H9 (cell line): ENCODE data around the gene PDCD2. TPM values are rescaled to one million over a fixed set of nuclear protein-coding genes. Genes with fewer than 3 reads are reported as not detected.

Experiments
- DNase-seq: peaks from one replicate; pipeline ENCODE4 v3.0.0-alpha.2; 2017
- H2AFZ ChIP-seq: one replicate; pipeline ENCODE4 v1.6.1; 2013; ENCODE audit warnings: mild to moderate bottlenecking, low read length, control low read depth, moderate library complexity
- H2AK5ac ChIP-seq: 2 replicates; pipeline ENCODE4 v1.6.1; 2013; ENCODE audit warnings: low read length, control low read depth, mixed read lengths; ENCODE audit not compliant: insufficient read length
- H2BK120ac ChIP-seq: one replicate; pipeline ENCODE4 v1.6.1; 2013; ENCODE audit warnings: low read depth, mild to moderate bottlenecking, low read length, control low read depth, inconsistent platforms; ENCODE audit not compliant: poor library complexity, severe bottlenecking
- H2BK12ac ChIP-seq: 2 replicates; pipeline ENCODE4 v1.6.1; 2013; ENCODE audit warnings: low read length, control low read depth, mixed read lengths, low read depth; ENCODE audit not compliant: insufficient read length
- H2BK15ac ChIP-seq: 2 replicates; pipeline ENCODE4 v1.6.1; 2013; ENCODE audit warnings: low read depth, low read length, control low read depth
- H2BK20ac ChIP-seq: one replicate; pipeline ENCODE4 v1.6.1; 2013; ENCODE audit warnings: low read depth, mild to moderate bottlenecking, low read length, control low read depth, inconsistent platforms; ENCODE audit not compliant: poor library complexity, severe bottlenecking
- H2BK5ac ChIP-seq: 2 replicates; pipeline ENCODE4 v1.6.1; 2013; ENCODE audit warnings: low read length, control low read depth, mixed read lengths; ENCODE audit not compliant: insufficient read length
- H3K14ac ChIP-seq: 2 replicates; pipeline ENCODE4 v1.6.1; 2013; ENCODE audit warnings: low read length, control low read depth; ENCODE audit not compliant: insufficient read depth
- H3K18ac ChIP-seq: 2 replicates; pipeline ENCODE4 v1.6.1; 2013; ENCODE audit warnings: low read depth, mild to moderate bottlenecking, mixed read lengths, low read length, control low read depth; ENCODE audit not compliant: insufficient read length
- H3K23ac ChIP-seq: 2 replicates; pipeline ENCODE4 v1.6.1; 2013; ENCODE audit warnings: low read length, control low read depth, mixed read lengths, low read depth; ENCODE audit not compliant: insufficient read length
- H3K23me2 ChIP-seq: 2 replicates; pipeline ENCODE4 v1.6.1; 2013; ENCODE audit warnings: low read depth, mild to moderate bottlenecking, mixed read lengths, low read length, control low read depth; ENCODE audit not compliant: insufficient read length, poor library complexity, severe bottlenecking
- H3K27ac ChIP-seq: 2 replicates; pipeline ENCODE4 v1.5.1; 2013; ENCODE audit warnings: low read length, control low read depth, mixed read lengths, low read depth; ENCODE audit not compliant: insufficient read length
- H3K27me3 ChIP-seq: 2 replicates; pipeline ENCODE4 v1.6.1; 2013; ENCODE audit warnings: low read length, control low read depth, inconsistent platforms; ENCODE audit not compliant: insufficient read depth
- H3K4ac ChIP-seq: 2 replicates; pipeline ENCODE4 v1.6.1; 2013; ENCODE audit warnings: low read depth, mild to moderate bottlenecking, control low read depth, inconsistent platforms, low read length, moderate library complexity
- H3K4me1 ChIP-seq: 2 replicates; pipeline ENCODE4 v1.6.1; 2013; ENCODE audit warnings: low read length, control low read depth, inconsistent platforms; ENCODE audit not compliant: insufficient read depth
- H3K4me2 ChIP-seq: 2 replicates; pipeline ENCODE4 v1.6.1; 2013; ENCODE audit warnings: low read length, control low read depth, mixed read lengths; ENCODE audit not compliant: insufficient read length, insufficient read depth
- H3K56ac ChIP-seq: 2 replicates; pipeline ENCODE4 v1.6.1; 2013; ENCODE audit warnings: low read depth, mild to moderate bottlenecking, mixed read lengths, low read length, control low read depth; ENCODE audit not compliant: insufficient read length
- H3K79me1 ChIP-seq: 2 replicates; pipeline ENCODE4 v1.6.1; 2013; ENCODE audit warnings: low read depth, mild to moderate bottlenecking, moderate library complexity, low read length, control low read depth, inconsistent platforms; ENCODE audit not compliant: insufficient read depth, poor library complexity, severe bottlenecking
- H3K79me2 ChIP-seq: 2 replicates; pipeline ENCODE4 v1.6.1; 2013; ENCODE audit warnings: low read length, control low read depth, inconsistent platforms; ENCODE audit not compliant: insufficient read depth
- H3K9ac ChIP-seq: 2 replicates; pipeline ENCODE4 v1.6.1; 2013; ENCODE audit warnings: low read length, control low read depth, mixed read lengths; ENCODE audit not compliant: insufficient read length; ENCODE audit errors: extremely low read depth
- H3K9me3 ChIP-seq: one replicate; pipeline ENCODE4 v1.6.1; 2013; ENCODE audit warnings: low read depth, low read length, inconsistent platforms; ENCODE audit not compliant: control insufficient read depth
- H3T11ph ChIP-seq: one replicate; pipeline ENCODE4 v1.6.1; 2013; ENCODE audit warnings: mild to moderate bottlenecking, low read length, control low read depth, inconsistent platforms
- H4K20me1 ChIP-seq: one replicate; pipeline ENCODE4 v1.6.1; 2013; ENCODE audit not compliant: control insufficient read depth, insufficient read length, insufficient read depth
- H4K5ac ChIP-seq: 2 replicates; pipeline ENCODE4 v1.6.1; 2013; ENCODE audit warnings: low read depth, mild to moderate bottlenecking, mixed read lengths, low read length, control low read depth; ENCODE audit not compliant: insufficient read length
- H4K8ac ChIP-seq: replicated peaks from 2 replicates; pipeline ENCODE4 v1.6.1; 2013; ENCODE audit warnings: low read length, control low read depth, mixed read lengths, low read depth; ENCODE audit not compliant: insufficient read length
- H4K91ac ChIP-seq: 2 replicates; pipeline ENCODE4 v1.6.1; 2013; ENCODE audit warnings: low read depth, mild to moderate bottlenecking, moderate library complexity, mixed read lengths, low read length, control low read depth; ENCODE audit not compliant: insufficient read length
- H3K27ac Mint-ChIP-seq, 3 experiments: 2 replicates in 2 of 3; 3 replicates in 1 of 3; pipeline ENCODE4 v1.8.0; 2020 to 2021; ENCODE audit warnings: mixed read lengths in 3 of 3, mild to moderate bottlenecking in 1 of 3, moderate library complexity in 1 of 3
- H3K27me3 Mint-ChIP-seq: 2 replicates; pipeline ENCODE4 v1.8.0; 2021; ENCODE audit warnings: low read depth, mild to moderate bottlenecking, moderate library complexity, mixed read lengths
- H3K36me3 Mint-ChIP-seq, 3 experiments: 2 replicates in 2 of 3; 3 replicates in 1 of 3; pipeline ENCODE4 v1.8.0; 2020 to 2021; ENCODE audit warnings: low read depth in 3 of 3, mixed read lengths in 3 of 3; ENCODE audit not compliant: insufficient read depth in 1 of 3
- H3K4me1 Mint-ChIP-seq, 2 experiments: 2 replicates each; pipeline ENCODE4 v1.8.0; 2020; ENCODE audit warnings: mixed read lengths in 2 of 2
- H3K4me3 Mint-ChIP-seq, 2 experiments: 2 replicates in 1 of 2; 3 replicates in 1 of 2; pipeline ENCODE4 v1.8.0; 2020 to 2021; ENCODE audit warnings: mild to moderate bottlenecking in 2 of 2, mixed read lengths in 2 of 2, moderate library complexity in 1 of 2
- H3K9me3 Mint-ChIP-seq, 2 experiments: 2 replicates in 1 of 2; 3 replicates in 1 of 2; pipeline ENCODE4 v1.8.0; 2020; ENCODE audit warnings: mild to moderate bottlenecking in 2 of 2, mixed read lengths in 2 of 2, moderate library complexity in 1 of 2
- WGBS: extraction: QIAGEN DNeasy Blood & Tissue Kit; methylation state at CpG from one replicate; pipeline ENCODE4 v1.1.7; 2013; ENCODE audit warnings: missing lambda C conversion rate, low lambda C conversion rate, mixed read lengths; ENCODE audit not compliant: insufficient read length; ENCODE audit errors: extremely low coverage; 5-methylcytosine and 5-hydroxymethylcytosine counted together
- total RNA-seq: library from RNA; stranded (reverse); gene quantifications from 2 replicates; pipeline ENCODE4 v1.2.1, GENCODE V29; 2021
- TF ChIP-seq, protein P1 (sequence below): fragments of 200-600 bp; sonication (generic); conservative IDR thresholded peaks from 3 replicates; pipeline ENCODE4 v1.8.0; 2021; ENCODE audit warnings: antibody characterized with exemption, mild to moderate bottlenecking

PDCD2 gene
- total RNA-seq, 1 experiment from 2014 or later = 78.5 TPM

DNA sequence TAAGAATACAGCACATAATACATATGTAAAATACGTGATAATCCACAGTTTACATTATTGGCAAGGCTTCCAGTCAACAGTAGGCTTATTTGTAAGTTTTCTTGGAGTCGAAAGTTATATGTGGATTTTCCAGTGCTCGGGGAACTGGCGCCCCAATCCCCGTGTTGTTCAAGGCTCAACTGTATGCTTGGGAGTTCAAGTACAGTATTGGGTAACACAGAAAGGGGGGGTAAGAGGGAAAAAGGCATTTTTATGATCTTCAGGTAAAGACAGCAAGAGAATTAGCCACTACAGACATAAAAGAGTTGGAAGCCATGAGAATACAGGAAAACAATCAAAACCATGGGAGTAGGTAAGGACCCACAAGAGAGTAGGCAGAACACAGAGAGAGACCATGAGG is 47.8 kb downstream of the PDCD2 start:
- H3K9ac ChIP-seq = no peak overlapping the region
- H2BK5ac ChIP-seq = no peak overlapping the region
- no peaks in the 10 kb centered on the region for H3K23me2 ChIP-seq
- Mint-ChIP-seq H3K36me3 (peaks cover 28 to 76% (median 70%) of the 10 kb centered on the region in 3 experiments; a peak in 6 of 7 replicates), H3K27me3 (no peaks in the 10 kb centered on the region), H3K4me3 (no peak overlapping the region), H3K9me3 (no peaks in the 10 kb centered on the region), H3K4me1 (no peaks in the 10 kb centered on the region), H3K27ac (no peak overlapping the region)
- H2BK20ac ChIP-seq = no peak overlapping the region
- no peak overlapping the region for H3K4ac ChIP-seq
- no peak overlapping the region for H2BK15ac ChIP-seq
- H3K23ac ChIP-seq = no peak overlapping the region
- no peak overlapping the region for H2BK120ac ChIP-seq
- H3K79me1 ChIP-seq = peaks cover 7% of the 10 kb centered on the region
- no peak overlapping the region for H3K18ac ChIP-seq
- H3K4me2 ChIP-seq = no peak overlapping the region
- no peaks in the 10 kb centered on the region for H3K79me2 ChIP-seq
- no CpG with 5 or more reads among the region's 5 CpGs for WGBS
- H3T11ph ChIP-seq = no peak overlapping the region
- H2BK12ac ChIP-seq = no peak overlapping the region
- TF ChIP-seq, protein P1, sequence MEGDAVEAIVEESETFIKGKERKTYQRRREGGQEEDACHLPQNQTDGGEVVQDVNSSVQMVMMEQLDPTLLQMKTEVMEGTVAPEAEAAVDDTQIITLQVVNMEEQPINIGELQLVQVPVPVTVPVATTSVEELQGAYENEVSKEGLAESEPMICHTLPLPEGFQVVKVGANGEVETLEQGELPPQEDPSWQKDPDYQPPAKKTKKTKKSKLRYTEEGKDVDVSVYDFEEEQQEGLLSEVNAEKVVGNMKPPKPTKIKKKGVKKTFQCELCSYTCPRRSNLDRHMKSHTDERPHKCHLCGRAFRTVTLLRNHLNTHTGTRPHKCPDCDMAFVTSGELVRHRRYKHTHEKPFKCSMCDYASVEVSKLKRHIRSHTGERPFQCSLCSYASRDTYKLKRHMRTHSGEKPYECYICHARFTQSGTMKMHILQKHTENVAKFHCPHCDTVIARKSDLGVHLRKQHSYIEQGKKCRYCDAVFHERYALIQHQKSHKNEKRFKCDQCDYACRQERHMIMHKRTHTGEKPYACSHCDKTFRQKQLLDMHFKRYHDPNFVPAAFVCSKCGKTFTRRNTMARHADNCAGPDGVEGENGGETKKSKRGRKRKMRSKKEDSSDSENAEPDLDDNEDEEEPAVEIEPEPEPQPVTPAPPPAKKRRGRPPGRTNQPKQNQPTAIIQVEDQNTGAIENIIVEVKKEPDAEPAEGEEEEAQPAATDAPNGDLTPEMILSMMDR = no peak
- no peaks in the 10 kb centered on the region for H3K27me3 ChIP-seq
- no peaks in the 10 kb centered on the region for H3K9me3 ChIP-seq
- H3K14ac ChIP-seq = no peak overlapping the region
- H2AK5ac ChIP-seq = no peak overlapping the region
- H3K56ac ChIP-seq = no peak overlapping the region
- H3K27ac ChIP-seq = no peak overlapping the region
- DNase-seq = no peak
- no peaks in the 10 kb centered on the region for H3K4me1 ChIP-seq
- no peak overlapping the region for H4K5ac ChIP-seq
- H4K8ac ChIP-seq = no peak overlapping the region
- H4K91ac ChIP-seq = no peak overlapping the region
- no peak overlapping the region for H2AFZ ChIP-seq
- H4K20me1 ChIP-seq = no peaks in the 10 kb centered on the region
